Neutrophil (primary cell): Measurements from ENCODE around the gene ANKDD1B.

Experiments used
- H3K27ac ChIP-seq: fragments of 200-600 bp; sonication (generic); 2 replicates; pipeline ENCODE4 v1.5.1; 2016; ENCODE audit warnings: mild to moderate bottlenecking, moderate library complexity
- H3K27me3 ChIP-seq: fragments of 200-600 bp; sonication (generic); 2 replicates; pipeline ENCODE4 v1.6.0; 2016; ENCODE audit warnings: mild to moderate bottlenecking
- H3K36me3 ChIP-seq: fragments of 200-600 bp; sonication (generic); 2 replicates; pipeline ENCODE4 v1.5.1; 2017
- H3K4me1 ChIP-seq, 2 experiments: fragments of 200-600 bp in 1 of 2; sonication (generic) in 1 of 2; 1 replicate in 1 of 2; 2 replicates in 1 of 2; pipeline versions ENCODE4 v1.5.1 to v1.6.1; 2013 to 2016; ENCODE audit warnings: low read depth in 1 of 2, low read length in 1 of 2, mild to moderate bottlenecking in 1 of 2, moderate library complexity in 1 of 2; ENCODE audit not compliant: control insufficient read depth in 1 of 2, insufficient read depth in 1 of 2
- H3K4me3 ChIP-seq, 2 experiments: fragments of 200-600 bp in 1 of 2; sonication (generic) in 1 of 2; 1 replicate in 1 of 2; 2 replicates in 1 of 2; pipeline ENCODE4 v1.5.1; 2013 to 2016; ENCODE audit warnings: low read depth in 1 of 2, low read length in 1 of 2, mild to moderate bottlenecking in 1 of 2, moderate library complexity in 1 of 2
- H3K9me3 ChIP-seq: fragments of 200-600 bp; sonication (generic); 2 replicates; pipeline ENCODE4 v1.5.1; 2016
- CTCF ChIP-seq: fragments of 200-600 bp; sonication (generic); IDR thresholded peaks from 2 replicates; pipeline ENCODE4 v1.5.1; 2016; ENCODE audit warnings: antibody characterized with exemption

The ANKDD1B gene

GRCh38 chr5:75706775-75707174 is 95.5 kb downstream of the ANKDD1B start:
- TF ChIP-seq CTCF = no peak
- Histone ChIP-seq H3K4me3 (no peak overlapping the region), H3K36me3 (peaks cover 40% of the 10 kb centered on the region), H3K27ac (no peak overlapping the region), H3K4me1 (no peaks in the 10 kb centered on the region), H3K9me3 (no peaks in the 10 kb centered on the region), H3K27me3 (no peaks in the 10 kb centered on the region)

DNA sequence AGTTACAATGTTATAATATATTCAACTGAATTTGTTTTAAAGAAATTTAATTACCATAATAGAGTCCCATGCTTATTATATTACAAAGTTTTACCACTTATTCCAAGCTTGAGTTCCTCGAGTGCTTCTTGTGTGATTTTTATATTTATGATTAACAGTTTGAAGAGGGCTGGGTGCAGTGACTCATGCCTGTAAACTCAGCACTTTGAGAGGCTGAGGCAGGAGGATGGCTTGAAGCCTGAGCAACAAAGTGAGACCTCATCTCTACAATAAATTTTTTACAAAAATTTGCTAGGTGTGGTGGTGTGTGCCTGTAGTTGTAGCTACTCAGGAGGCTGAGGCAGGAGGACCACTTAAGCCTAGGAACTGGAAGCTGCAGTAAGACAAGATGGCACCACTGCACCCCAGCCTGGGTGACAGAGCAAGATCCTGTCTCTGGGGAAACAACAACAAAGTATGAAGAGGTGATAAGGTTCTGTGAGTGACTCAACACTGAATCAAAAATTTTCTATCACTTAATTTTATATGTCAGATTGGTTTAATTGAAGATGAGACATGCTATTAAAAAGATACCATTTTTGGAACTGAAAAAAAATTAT is 96.8 kb downstream of the ANKDD1B start:
- TF ChIP-seq CTCF = no peak
- Histone ChIP-seq H3K36me3 (peaks cover 28% of the 10 kb centered on the region), H3K27me3 (no peaks in the 10 kb centered on the region), H3K9me3 (no peaks in the 10 kb centered on the region), H3K4me3 (no peak overlapping the region), H3K4me1 (no peaks in the 10 kb centered on the region), H3K27ac (no peak overlapping the region)

- Histone ChIP-seq H3K27me3 (no peaks in the 10 kb centered on the region), H3K27ac (peak overlapping the region; percentile 40), H3K4me3 (no peak overlapping the region), H3K36me3 (peaks cover 6% of the 10 kb centered on the region), H3K9me3 (no peaks in the 10 kb centered on the region), H3K4me1 (peaks cover 0 to under 1% of the 10 kb centered on the region in 2 experiments)
- TF ChIP-seq CTCF = no peak
Observed at GRCh38 chr5:75710637-75711036, 99.4 kb downstream of the ANKDD1B start.

DNA sequence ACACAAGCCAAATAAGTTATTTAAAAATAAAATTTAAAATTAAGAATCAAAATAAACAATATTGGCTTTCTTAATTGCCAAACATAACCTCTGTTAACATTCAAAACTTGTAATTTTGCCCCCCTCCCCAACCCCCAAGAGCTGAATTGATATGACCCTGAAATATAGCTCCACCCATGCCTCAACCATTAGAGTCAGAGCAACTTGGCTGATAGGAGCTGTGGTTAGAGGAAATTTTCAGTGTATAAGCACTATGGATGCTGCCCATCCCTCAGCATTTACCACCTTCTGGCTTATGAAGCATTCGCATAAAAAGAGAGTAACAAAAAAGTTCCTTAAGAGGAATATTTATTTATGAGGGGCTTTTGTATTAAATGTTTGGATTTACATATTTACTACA is 99.9 kb downstream of the ANKDD1B start:
- Histone ChIP-seq H3K4me1 (peaks cover 3 to 5% of the 10 kb centered on the region in 2 experiments), H3K36me3 (peaks cover 6% of the 10 kb centered on the region), H3K27ac (no peak overlapping the region), H3K27me3 (no peaks in the 10 kb centered on the region), H3K9me3 (no peaks in the 10 kb centered on the region), H3K4me3 (no peak overlapping the region)
- TF ChIP-seq CTCF = no peak

DNA sequence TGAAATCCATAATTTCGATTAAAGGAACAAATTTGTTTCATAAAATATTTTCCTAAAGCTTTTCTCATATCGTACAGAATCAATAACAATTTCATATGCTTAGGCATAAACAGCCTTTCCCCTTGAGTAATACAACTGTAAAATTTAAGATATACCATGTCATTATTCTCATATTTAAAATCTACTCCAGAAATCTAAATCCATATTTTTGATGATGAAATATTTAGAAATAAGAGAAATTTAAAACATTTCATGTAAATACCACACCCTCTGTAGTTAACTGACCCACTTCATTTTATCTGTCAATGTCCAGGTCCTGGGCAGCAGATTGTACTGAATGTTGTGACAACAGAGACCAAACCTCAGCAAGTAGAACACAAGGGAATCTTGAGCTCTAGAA is 100.8 kb downstream of the ANKDD1B start:
- TF ChIP-seq CTCF = no peak
- no peak overlapping the region for H3K27ac ChIP-seq
- no peaks in the 10 kb centered on the region for H3K27me3 ChIP-seq

DNA sequence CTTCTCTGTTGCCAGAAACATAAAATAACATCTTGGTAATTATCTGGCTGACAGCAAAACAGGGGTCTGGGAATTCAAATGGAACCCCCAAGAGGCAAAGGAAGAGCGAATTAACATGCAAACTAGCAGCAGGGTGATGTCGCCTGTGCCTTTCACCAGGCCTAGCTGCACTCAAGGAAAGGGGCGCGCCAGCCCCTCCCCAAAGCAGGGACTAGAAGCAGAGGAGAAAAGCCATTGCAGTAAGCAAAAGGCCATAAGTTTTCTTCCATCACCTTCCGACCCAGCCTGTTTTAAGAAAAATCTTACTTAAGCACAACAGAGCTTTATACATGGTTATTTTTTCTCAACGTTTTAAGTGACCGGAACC is 105.4 kb downstream of the ANKDD1B start:
- H3K36me3 ChIP-seq = no peaks in the 10 kb centered on the region
- no peaks in the 10 kb centered on the region for H3K27me3 ChIP-seq
- H3K4me1 ChIP-seq = peaks cover 37 to 39% of the 10 kb centered on the region in 2 experiments
- H3K9me3 ChIP-seq = no peaks in the 10 kb centered on the region
- no peak for TF ChIP-seq CTCF
- H3K4me3 ChIP-seq = peak overlapping the region; percentile 80 to 91
- peak overlapping the region; percentile 93 for H3K27ac ChIP-seq

More for the DNA sequence above, 100.8 kb downstream of the ANKDD1B start:
- peaks cover 6% of the 10 kb centered on the region for H3K36me3 ChIP-seq
- H3K9me3 ChIP-seq = no peaks in the 10 kb centered on the region
- peaks cover 12 to 15% of the 10 kb centered on the region in 2 experiments for H3K4me1 ChIP-seq
- no peak overlapping the region for H3K4me3 ChIP-seq
